SKM-1 treated with dmso at 0.1 percent for 144 hours (cell line): ENCODE measurements around the gene MYEF2.
A peak's percentile ranks its signal among the peaks of the same experiment; 100 is the strongest.

Source experiments
- DNase-seq: peaks from one replicate; lab custom pipeline; 2025; ENCODE audit not compliant: unreplicated experiment; lab: John Stamatoyannopoulos, UW

Gene MYEF2

DNA sequence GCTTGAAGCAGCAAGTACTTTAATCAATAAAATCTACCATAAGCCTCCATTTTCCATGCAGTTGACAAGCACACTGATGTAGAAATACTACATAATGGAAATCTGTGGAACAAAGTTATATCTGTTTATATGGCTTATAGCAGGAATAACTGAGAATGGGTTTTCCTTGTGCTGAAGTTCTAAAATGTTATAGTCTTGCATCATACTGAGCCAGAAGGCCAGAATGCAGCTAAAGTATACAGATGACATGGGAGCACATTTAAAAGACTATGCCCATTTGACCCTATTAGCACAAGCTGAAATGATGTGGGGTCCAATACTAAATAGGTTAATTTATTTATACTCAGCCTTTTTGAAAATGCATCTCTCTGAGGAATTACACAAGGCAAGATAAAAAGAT, 32.2 kb downstream of the MYEF2 start:
- no peak for DNase-seq

DNA sequence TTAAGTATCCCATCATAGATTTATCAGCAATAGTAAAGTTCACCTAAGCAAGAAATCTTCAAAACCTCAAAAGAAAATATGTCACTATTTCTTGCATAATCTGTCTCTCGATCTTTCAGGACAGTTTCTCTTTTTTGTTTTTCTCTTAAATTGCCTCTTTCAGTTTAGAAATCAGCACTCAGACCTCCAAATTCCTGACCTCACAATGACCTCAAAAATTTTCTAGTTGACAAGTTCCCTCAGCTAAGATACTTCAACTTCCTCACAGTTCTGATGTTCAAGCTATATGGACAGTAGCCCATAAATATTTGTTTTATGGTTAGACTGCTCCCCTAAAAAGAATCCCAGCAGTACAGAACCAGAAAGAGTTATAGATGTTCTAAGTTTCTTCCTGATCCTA, 33.2 kb downstream of the MYEF2 start:
- DNase-seq: peak; percentile 75

DNA sequence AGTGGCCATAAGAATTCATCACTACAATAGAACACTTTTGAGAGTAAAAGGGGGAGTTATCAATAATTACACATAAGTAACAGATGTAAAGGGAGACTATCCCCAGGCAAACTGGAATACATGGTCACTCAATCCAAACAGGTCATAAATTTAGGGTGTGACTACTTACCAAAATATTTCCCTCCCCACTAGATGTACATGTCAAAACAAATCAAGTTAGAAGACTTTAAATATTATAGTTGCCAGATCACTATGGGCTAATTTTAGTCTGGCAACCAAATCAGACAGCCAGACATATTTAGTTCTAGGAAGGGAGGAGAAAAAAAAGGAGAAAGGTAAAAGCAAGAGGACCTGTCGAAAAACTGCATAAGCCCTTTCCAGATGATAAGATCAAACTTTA, 34.2 kb downstream of the MYEF2 start:
- no peak for DNase-seq

DNA sequence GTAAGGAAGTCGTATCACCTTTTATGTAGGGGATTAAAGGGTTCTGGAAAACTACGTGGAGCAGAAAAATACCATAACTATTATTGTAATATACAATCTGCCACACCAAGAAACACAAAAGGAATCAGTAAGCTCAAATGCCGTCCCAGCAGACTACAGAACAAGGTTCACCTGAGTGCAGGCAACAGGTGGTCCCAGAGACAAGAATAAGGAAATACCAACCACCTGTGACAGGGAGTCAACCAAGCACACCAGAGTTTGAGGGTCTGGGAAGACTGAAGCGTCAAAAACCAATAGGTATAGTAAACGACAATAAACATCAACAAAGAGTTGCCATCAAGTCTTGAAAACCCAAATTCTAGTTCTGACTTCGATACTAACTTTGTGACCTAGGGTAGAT, 45.2 kb downstream of the MYEF2 start:
- no peak for DNase-seq

DNA sequence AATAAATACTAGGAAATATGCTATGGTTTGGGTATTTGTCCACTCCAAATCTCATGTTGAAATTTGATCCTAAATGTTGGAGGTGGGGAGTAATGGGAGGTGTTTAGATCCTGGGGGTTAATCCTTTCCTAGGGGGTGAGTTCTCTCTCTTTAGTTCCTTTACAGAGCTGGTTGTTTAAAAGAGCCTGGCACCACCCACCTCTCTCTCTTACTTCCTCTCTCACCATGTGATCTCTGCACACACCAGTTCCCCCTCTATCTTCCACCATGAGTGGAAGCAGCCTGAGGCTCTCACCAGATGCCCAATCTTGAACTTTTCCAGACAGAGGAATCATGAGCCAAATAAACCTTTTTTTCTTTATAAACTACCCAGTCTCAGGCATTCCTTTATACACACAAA, 46.8 kb downstream of the MYEF2 start:
- no peak for DNase-seq

DNA sequence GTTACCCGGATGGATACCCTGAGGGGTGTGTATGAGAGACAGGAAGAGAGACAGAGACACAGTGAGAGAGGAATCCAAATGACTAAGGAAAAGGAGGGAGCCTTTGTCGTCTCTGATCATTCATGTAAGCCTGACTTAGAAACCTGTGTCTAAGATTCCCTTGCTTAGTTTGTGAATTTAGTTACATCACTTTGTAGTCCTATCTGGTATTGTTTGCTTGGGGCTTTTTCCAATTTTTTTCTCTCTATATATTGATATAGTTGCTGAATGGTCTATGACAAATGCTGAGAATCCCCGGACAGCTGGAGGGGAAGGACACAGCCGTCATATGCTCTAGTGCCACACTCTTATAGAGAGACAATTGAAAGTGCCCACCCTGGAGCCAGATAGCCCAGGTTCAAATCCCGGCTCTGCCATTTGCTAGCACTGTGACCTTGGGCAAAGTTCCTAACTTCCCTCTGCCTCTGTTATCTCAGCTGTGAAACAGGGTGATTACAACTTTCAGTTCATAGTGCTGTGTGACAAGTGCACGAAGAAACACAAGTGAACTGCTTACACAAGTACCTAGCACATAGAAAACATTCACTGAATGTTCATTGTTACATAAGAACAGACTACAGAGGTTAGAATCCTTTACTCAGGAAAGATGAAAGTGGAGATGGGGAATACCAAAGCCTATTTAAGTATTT, 51.3 kb downstream of the MYEF2 start:
- DNase-seq: no peak

DNA sequence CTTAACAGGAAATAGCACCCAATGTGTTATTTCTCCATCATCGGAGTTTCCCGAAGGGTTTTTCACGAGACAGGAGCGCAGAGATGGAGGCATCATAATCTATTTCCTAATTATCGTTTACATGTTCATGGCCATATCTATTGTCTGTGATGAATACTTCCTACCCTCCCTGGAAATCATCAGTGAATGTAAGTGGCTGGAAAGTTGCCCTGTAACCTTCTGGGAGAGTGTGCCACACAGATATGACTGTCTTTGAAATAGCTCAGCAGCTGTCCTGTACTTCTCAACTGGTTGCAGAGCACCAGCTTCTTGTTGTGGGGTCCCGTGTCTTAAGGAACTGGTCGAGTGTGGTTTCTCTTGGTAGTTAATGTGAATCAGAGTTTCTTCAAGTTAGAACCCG, 56.2 kb downstream of the MYEF2 start:
- DNase-seq: no peak

DNA sequence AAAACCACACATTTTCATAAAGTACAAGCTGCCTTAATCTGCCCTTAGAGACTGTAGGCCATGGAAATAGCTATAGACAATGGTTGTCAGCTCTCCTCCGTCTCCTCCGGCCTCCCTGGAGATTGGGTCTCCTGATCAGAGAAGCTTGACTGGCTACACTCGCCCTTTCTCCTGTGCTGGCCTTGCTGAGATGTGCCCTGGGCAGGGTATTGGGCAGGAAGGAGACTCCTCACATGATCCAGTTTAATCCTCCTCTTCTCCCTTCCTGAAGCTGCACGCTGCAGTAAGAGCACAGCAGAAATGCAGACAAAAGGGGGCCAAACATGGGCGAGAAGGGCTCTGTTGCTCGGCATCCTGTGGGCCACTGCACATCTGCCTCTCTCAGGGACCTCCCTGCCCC, 57.4 kb downstream of the MYEF2 start, which contains the start of gene SLC24A5:
TSS of gene SLC24A5 (plus strand) at position 246 of the 400 bp plus-strand sequence. CDS start at position 301, 55 bp downstream.
- DNase-seq: no peak

DNA sequence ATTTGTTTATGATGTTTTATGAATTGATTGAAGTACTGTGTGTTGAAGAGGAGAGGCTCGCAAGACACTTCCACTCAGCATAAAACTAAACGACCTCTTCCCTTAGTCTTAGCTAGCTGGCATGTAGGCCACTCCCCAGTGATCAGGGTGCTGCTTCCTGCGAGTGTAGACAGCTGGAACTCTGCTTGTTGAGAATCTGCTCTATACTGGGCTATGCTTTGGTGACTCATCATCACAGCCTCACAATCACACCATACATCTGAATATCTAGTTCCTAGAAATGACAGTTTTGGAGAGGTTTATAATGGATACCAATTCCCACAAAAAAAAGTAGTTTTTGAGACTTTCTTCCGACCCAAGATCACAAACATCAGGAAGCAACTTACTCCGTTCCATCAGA, 58.8 kb downstream of the MYEF2 start:
- DNase-seq: no peak

DNA sequence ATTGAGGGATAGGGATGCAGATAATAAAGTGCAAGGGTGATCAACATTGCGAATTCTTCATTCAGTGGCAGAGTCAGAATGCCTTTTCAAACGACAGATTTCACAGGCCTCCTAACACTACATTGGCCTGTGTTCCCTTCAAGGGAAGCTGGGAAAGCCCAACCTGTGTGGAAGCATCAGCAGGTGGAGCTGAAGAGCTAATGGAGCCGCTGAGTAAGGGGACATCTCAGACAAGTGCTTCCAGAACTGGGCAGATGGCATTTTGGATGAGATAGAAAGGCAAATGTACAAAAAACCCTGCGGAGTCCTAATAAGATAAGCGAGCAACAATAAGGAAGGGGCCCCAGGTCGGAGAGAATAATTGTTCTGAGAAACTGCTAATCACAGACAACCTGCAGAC, 65.9 kb downstream of the MYEF2 start:
- DNase-seq: no peak

DNA sequence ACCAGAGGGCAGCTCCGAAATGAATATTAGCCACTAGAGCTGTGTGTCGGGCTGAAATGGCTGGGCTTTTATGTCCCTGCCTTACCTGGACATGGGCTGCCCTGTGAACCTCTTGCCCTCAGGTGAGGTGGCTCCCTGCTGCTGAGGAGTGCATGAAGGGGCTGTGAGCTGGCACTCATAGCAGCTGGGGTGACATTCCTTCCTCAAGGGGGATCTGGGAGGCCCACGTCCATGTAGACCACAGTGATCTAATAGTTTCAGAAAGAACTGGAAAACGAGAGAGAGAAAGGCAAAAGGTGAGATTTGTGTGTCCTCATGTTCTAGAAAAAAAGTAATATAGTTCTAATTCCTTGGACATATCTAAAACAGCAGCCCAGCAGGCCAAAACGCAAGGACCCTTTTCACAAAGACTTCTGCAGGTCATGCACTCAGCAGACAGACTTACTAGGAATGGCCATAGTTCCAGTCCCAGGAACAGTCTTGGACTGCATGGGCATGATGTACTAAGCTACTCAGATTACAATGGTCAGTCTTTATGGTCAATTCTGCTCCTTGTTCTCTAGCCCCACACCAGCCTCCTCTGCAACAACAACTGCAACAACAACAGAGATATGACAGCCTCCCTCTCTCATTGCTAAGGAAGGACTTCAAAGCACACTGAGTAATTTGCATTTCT, 68.1 kb downstream of the MYEF2 start:
- DNase-seq: no peak

DNA sequence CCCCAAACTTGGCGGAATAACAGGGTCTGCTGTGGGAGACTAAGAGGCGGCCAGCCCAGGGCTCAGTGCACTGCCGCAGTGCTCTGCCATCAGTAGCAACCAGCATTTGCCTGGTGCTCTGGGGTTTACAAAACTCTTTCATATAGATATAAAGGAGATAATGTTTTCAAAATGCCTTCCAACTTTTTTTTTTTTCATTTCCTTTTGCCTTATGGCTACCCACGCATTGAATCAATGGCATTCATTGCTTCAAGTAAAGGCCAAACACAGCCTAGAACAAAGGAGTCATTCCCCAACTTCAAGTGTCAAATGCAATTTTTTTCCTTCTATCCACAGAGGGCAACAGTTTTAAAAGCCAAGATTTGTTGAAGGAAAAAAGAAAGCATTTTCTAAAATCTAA, 68.9 kb downstream of the MYEF2 start:
- DNase-seq: no peak

DNA sequence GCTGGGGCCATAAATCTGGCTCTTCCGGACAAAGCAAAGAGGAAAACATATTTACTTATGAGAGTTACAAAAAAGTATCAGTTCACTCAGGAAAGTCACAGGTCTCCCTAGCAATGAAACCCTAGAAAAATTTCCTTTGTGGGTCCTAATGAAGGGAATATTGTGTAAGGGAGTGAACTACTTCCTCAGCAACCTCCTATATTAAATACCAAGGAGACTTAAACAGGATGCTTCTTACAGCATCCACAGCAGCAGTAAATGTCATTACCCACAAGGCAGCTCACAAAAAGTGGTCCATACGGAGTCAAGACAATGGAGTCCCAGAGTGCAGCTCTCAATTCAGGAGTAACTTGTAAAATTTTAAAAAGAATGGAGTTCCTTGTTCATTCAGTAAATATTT, 72.2 kb downstream of the MYEF2 start:
- no peak for DNase-seq

DNA sequence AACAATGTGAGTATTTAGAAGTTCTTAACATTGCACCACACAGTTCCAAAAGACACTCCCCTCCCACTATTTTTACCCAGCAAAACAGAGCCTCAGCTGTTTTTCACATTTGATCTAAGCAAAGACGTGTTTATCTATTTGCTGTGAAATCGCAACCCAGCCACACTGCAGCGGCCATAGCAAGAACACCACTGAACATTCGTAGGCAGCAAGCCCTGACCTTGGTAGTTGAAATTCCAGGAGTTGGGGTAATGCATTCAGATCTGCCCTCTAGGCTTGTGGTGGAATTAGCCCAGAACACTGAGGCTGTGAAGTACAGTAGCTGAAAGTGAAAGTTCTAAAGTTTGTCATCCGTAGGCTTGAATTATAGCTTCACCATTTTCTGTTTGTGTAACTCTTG, 74.4 kb downstream of the MYEF2 start:
- no peak for DNase-seq

DNA sequence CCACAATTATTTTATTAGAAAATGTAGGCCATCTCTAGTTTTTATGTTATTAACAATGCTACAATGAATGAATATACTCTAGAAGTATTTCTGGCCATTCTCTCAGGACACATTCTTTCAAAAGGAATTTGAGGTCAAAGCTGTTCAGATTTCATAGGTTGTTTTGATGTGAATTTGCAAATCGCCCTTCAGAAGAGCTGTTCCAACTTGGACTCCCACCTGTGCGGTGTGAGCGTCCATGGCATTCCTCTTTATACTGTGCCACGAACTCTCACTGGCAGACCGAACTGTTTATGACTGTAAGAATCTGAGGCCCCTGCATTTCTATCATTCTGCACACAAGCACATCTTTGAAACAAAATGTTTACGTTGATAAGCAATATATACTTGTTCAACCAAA, 75.9 kb downstream of the MYEF2 start:
- DNase-seq: no peak

DNA sequence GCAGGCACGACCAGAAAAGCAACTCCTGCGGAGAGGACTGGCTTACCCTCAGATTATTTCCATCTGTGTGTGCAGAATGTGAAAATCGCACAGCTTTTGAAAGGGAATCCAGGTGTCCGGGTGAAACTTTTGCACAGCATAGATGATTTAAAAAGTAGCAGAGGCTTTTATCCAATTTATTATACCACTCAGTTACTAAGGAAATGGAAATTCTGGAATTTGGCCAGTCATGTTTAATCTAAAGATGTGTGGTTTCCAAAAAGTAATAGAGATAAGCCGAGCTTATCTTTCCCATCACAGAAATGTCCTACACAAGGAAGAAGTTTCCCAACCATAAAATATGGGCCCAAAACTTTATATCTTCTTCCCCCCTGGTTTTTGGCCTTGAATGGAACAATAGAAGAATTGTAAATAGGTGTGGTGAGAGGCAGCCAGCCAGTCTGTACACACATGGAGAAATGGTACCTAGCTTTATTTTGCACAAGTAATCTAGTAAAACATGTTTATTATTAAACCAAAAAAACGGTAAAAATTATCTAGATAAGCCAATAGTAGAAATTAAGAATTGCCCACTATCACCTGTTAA, 76.6 kb downstream of the MYEF2 start:
- DNase-seq: no peak

DNA sequence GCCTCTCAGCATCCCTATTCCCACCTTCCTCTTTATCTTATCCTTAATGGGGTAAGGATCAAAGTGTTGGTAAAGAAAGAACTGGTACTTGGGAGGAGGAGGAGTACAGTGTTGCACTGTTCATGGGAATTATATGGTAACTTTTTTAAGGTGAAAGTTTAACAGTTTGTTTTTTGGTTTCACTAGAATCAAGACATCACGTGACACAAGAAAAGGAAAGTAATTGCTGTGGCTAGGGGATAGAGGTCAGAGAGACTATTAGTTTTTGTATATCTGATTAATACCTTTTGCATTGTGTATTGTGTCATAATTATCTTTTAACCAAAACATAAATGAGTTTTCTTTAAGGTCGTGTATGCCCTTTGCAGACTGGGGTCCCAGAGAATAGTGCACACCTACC, 80.8 kb downstream of the MYEF2 start:
- no peak for DNase-seq

DNA sequence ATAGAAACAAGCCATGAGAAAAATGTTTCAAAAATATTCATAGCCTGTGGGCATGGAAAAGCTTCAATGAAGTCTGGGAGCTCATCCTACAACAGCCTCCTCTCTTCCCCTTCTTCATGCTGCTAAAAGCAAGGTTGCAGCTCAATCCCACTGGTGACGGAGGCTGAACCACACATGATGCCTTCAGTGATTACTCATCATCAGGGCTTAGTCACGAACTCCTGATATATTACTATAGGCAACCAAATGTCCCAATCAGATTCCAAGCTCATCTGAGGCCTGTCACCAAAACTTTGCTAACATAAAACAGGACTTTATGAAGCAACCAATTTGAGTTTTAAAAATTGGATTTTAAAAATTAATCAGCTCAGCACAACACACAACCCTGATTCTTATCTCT, 81.3 kb downstream of the MYEF2 start:
- DNase-seq: no peak

DNA sequence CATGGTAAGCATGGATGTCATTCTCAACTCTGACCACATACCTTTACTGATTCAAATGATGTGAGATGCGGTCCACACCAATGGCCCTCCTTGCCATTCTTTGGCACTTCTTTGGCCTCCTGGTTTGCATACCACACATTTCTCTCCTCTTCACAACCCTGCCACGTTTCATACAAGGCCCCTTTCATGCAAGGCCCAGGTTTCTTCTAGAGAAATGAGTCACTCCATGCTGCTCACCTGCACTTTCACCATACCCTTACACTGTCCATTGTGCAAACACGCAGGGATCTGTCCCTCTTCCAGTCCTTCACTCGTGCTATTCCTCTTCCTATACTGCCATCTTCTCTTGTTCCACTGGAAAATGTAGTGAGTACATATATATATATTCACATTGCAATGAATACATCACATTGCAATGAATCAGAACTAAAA, 81.7 kb downstream of the MYEF2 start:
- no peak for DNase-seq

DNA sequence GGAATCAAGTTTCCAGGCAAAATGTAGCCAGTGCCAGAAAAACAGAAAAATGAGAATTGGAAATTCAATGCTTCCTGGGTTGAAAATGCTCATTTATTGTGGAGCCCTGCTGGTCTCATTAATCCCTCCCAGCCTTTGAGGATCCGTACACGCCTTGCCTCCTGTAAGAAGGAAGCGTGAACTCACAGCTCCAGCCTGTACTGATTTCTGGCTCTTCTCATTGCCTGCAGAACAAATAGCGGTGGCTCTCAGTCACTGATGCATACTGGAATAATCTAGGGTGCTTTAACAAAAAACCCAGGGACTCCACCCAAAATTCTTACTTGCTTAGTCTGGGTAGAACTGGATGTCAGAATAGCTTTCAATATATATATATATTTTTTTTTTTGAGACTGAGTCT, 86.6 kb downstream of the MYEF2 start:
- DNase-seq: no peak

DNA sequence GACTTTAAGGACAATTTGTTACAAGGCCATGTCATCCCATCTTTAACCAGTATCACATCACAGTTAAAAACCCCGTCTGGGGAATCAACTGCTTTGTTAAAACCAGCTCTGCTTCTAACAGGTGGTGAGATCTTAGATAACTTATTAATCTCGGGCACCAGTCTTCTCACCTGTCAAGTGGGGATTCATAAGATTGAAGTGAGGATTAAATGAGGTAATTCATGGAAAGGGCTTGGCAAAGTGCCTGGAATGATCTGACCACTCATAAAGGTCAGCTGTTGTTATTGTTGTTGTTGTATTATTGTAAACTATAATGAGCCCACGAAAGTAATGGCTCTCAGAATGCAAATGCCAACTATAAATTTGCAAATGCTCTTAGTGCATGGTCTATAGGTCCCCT, 87.4 kb downstream of the MYEF2 start:
- no peak for DNase-seq

DNA sequence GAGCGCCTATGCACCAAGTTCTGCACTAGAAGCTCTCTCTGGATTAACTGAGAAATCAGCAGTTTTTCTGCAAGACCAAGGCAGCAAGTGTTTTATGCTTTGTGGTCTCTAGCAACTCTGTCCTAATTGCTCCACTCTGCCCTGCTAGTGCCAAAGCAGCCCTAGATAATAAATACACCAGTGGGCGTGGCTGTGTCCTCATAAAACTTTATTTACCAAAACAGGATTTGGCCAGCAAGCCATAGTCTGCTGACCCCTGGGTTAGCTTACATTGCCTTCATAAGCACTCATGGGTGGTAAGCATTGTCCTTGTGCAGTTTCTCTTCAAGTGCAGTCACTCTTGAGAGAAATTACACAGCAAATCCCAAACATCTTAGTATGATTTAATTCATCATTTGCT, 88.0 kb downstream of the MYEF2 start:
- DNase-seq: no peak

DNA sequence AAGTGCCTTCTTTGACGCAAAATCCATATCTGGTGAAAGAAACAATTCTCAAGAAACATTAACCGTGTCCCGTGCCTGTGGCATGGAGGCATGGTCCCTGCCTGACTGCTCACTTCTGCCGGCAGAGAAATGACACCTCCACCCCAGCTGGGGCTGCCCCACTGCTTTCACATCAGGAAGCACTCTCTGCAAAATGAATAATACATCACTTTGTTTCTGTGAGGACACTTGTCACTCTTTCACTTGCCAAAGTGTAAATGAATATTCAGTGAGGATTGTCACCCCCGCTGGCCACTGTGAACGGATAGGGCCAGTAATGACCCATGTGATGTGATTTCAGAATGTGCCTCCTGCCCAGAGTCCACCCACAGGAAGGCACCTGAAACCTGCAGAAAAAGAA, 88.4 kb downstream of the MYEF2 start:
- no peak for DNase-seq
